ENCODE results near the gene PPIH.
A peak's percentile ranks its signal among the peaks of the same experiment; 100 is the strongest.

PPIH gene

GRCh38 chr1:42689912-42690311 is 31.7 kb downstream of the PPIH start:
- no peak for TF ChIP-seq EZH2phosphoT487 (conservative IDR thresholded peaks at IDR 0.05; ENCODE audit: low read length)
- TF ChIP-seq CTCF (IDR thresholded peaks at IDR 0.05; ENCODE audit: insufficient read depth, low read length, poor library complexity, severe bottlenecking): no peak
- Histone ChIP-seq H3K9ac (ENCODE audit: low read length) (no peak overlapping the region), H4K20me1 (ENCODE audit: low read depth, low read length) (peaks cover 97% of the 10 kb centered on the region), H3K4me3 (ENCODE audit: insufficient read depth, low read length, poor library complexity, severe bottlenecking) (no peak overlapping the region), H3K79me2 (ENCODE audit: insufficient read depth, low read length) (peaks cover 100% of the 10 kb centered on the region), H3K36me3 (ENCODE audit: low read length) (peaks cover 62% of the 10 kb centered on the region), H3K9me2 (replicated peaks; ENCODE audit: insufficient read depth, low read length) (no peaks in the 10 kb centered on the region), H2AFZ (ENCODE audit: low read depth, low read length, severe bottlenecking) (no peak overlapping the region), H3K27me3 (ENCODE audit: low read length) (no peaks in the 10 kb centered on the region), H3K9me3 (ENCODE audit: insufficient read depth, low read length) (no peaks in the 10 kb centered on the region), H3F3A (ENCODE audit: insufficient read depth) (peaks cover 36% of the 10 kb centered on the region; the same call in 1 of the 2 replicates), H3K27ac (ENCODE audit: low read depth, low read length) (no peak overlapping the region), H3K4me2 (ENCODE audit: low read depth, low read length, poor library complexity, severe bottlenecking) (peak overlapping the region; percentile 89)

GRCh38 chr1:42690477-42691156 is 32.4 kb downstream of the PPIH start:
- H4K20me1 ChIP-seq (ENCODE audit: low read depth, low read length): peaks cover 97% of the 10 kb centered on the region
- TF ChIP-seq CTCF (IDR thresholded peaks at IDR 0.05; ENCODE audit: insufficient read depth, low read length, poor library complexity, severe bottlenecking) (no peak), EZH2phosphoT487 (conservative IDR thresholded peaks at IDR 0.05; ENCODE audit: low read length) (no peak)
- no peaks in the 10 kb centered on the region for H3K9me2 ChIP-seq (replicated peaks; ENCODE audit: insufficient read depth, low read length)
- H3K79me2 ChIP-seq (ENCODE audit: insufficient read depth, low read length): peaks cover 100% of the 10 kb centered on the region
- peak overlapping the region; percentile 89 for H3K4me2 ChIP-seq (ENCODE audit: low read depth, low read length, poor library complexity, severe bottlenecking)
- peaks cover 36% of the 10 kb centered on the region; the same call in 1 of the 2 replicates for H3F3A ChIP-seq (ENCODE audit: insufficient read depth)
- no peak overlapping the region for H3K4me3 ChIP-seq (ENCODE audit: insufficient read depth, low read length, poor library complexity, severe bottlenecking)
- H3K9me3 ChIP-seq (ENCODE audit: insufficient read depth, low read length): no peaks in the 10 kb centered on the region
- H3K36me3 ChIP-seq (ENCODE audit: low read length): peaks cover 61% of the 10 kb centered on the region
- H3K27ac ChIP-seq (ENCODE audit: low read depth, low read length): no peak overlapping the region
- no peak overlapping the region for H3K9ac ChIP-seq (ENCODE audit: low read length)
- H2AFZ ChIP-seq (ENCODE audit: low read depth, low read length, severe bottlenecking): no peak overlapping the region
- H3K27me3 ChIP-seq (ENCODE audit: low read length): no peaks in the 10 kb centered on the region

GRCh38 chr1:42691157-42691498 is 32.9 kb downstream of the PPIH start:
- Histone ChIP-seq H3K9ac (ENCODE audit: low read length) (no peak overlapping the region), H3K4me3 (ENCODE audit: insufficient read depth, low read length, poor library complexity, severe bottlenecking) (no peak overlapping the region), H2AFZ (ENCODE audit: low read depth, low read length, severe bottlenecking) (no peak overlapping the region), H3K9me3 (ENCODE audit: insufficient read depth, low read length) (no peaks in the 10 kb centered on the region), H3K9me2 (replicated peaks; ENCODE audit: insufficient read depth, low read length) (no peaks in the 10 kb centered on the region), H3K36me3 (ENCODE audit: low read length) (peaks cover 61% of the 10 kb centered on the region), H3F3A (ENCODE audit: insufficient read depth) (peaks cover 36% of the 10 kb centered on the region; the same call in 1 of the 2 replicates), H4K20me1 (ENCODE audit: low read depth, low read length) (peaks cover 97% of the 10 kb centered on the region), H3K27ac (ENCODE audit: low read depth, low read length) (no peak overlapping the region), H3K27me3 (ENCODE audit: low read length) (no peaks in the 10 kb centered on the region), H3K4me2 (ENCODE audit: low read depth, low read length, poor library complexity, severe bottlenecking) (peak overlapping the region; percentile 89), H3K79me2 (ENCODE audit: insufficient read depth, low read length) (peaks cover 100% of the 10 kb centered on the region)
- TF ChIP-seq EZH2phosphoT487 (conservative IDR thresholded peaks at IDR 0.05; ENCODE audit: low read length): no peak
- TF ChIP-seq CTCF (IDR thresholded peaks at IDR 0.05; ENCODE audit: insufficient read depth, low read length, poor library complexity, severe bottlenecking): no peak

Measured in SU-DHL-6 (cell line).